HAP-1 (cell line): ENCODE measurements around the gene NKAIN2.
"Not testable (repeated sequence)": the region's sequence is repeated elsewhere in the genome, so short reads cannot be mapped to it uniquely, and the experiment has no call there.

Source experiments
- DNase-seq, 2 experiments: peaks; one replicate each; pipeline ENCODE4 v3.0.0-alpha.2; 2016 to 2020; ENCODE audit warnings: low spot score in 2 of 2
- H3K27me3 ChIP-seq: fragments of 250-450 bp; sonication (Bioruptor Pico); 2 replicates; pipeline ENCODE4 v1.5.1; 2020; ENCODE audit warnings: low read depth, mild to moderate bottlenecking, moderate library complexity
- H3K36me3 ChIP-seq: fragments of 250-450 bp; sonication (Bioruptor Pico); replicated peaks from 2 replicates; pipeline ENCODE4 v1.5.1; 2020; ENCODE audit warnings: mild to moderate bottlenecking
- H3K4me1 ChIP-seq: fragments of 250-450 bp; sonication (Bioruptor Pico); 2 replicates; pipeline ENCODE4 v1.5.1; 2020; ENCODE audit warnings: mild to moderate bottlenecking
- H3K4me3 ChIP-seq: fragments of 250-450 bp; sonication (Bioruptor Pico); 2 replicates; pipeline ENCODE4 v1.5.1; 2020; ENCODE audit warnings: mild to moderate bottlenecking, moderate library complexity
- H3K9me3 ChIP-seq: fragments of 250-450 bp; sonication (Bioruptor Pico); 2 replicates; pipeline ENCODE4 v1.5.1; 2020; ENCODE audit warnings: mild to moderate bottlenecking, moderate library complexity
- in situ Hi-C: fragments of 300-500 bp; cut with MboI; formaldehyde crosslinking; loops from 3 replicates; pipeline ENCODE4 v1.14.3; 2020; ENCODE audit warnings: low sequenced_read_pairs, inconsistent platforms, mixed read lengths

The NKAIN2 gene

GRCh38 chr6:124298730-124299129, 495.1 kb downstream of the NKAIN2 start:
- DNase-seq, result no peak
- Histone ChIP-seq H3K9me3 (no peaks in the 10 kb centered on the region; the same call in 1 of the 2 replicates), H3K27me3 (no peaks in the 10 kb centered on the region), H3K36me3 (no peaks in the 10 kb centered on the region), H3K4me1 (no peaks in the 10 kb centered on the region), H3K4me3 (no peak overlapping the region)
- in situ Hi-C loops, result no loop called here

- H3K4me1 ChIP-seq, H3K4me3 ChIP-seq, H3K36me3 ChIP-seq, H3K27me3 ChIP-seq, in situ Hi-C loops, H3K9me3 ChIP-seq, DNase-seq: not testable (repeated sequence)
These were observed 497.2 kb downstream of the NKAIN2 start for GRCh38 chr6:124300907-124301306.

- DNase-seq, result no peak
- Histone ChIP-seq H3K27me3 (peaks cover 3% of the 10 kb centered on the region; the same call in 1 of the 2 replicates), H3K4me1 (no peaks in the 10 kb centered on the region), H3K36me3 (no peaks in the 10 kb centered on the region), H3K9me3 (no peaks in the 10 kb centered on the region; the same call in 1 of the 2 replicates), H3K4me3 (no peak overlapping the region)
- in situ Hi-C loops, result no loop called here
These were observed 500.3 kb downstream of the NKAIN2 start for GRCh38 chr6:124303971-124304370.

GRCh38 chr6:124310139-124310538, 506.5 kb downstream of the NKAIN2 start:
- Histone ChIP-seq H3K4me3 (no peak overlapping the region), H3K9me3 (no peaks in the 10 kb centered on the region), H3K27me3 (peaks cover 5% of the 10 kb centered on the region; the same call in 1 of the 2 replicates), H3K36me3 (no peaks in the 10 kb centered on the region), H3K4me1 (no peaks in the 10 kb centered on the region)
- no peak for DNase-seq
- in situ Hi-C loops, result no loop called here

- in situ Hi-C loops, result no loop called here
- Histone ChIP-seq H3K27me3 (no peaks in the 10 kb centered on the region; the same call in 1 of the 2 replicates), H3K36me3 (no peaks in the 10 kb centered on the region), H3K4me1 (no peaks in the 10 kb centered on the region), H3K9me3 (no peaks in the 10 kb centered on the region), H3K4me3 (no peak overlapping the region)
- DNase-seq, result no peak
These were observed 515.7 kb downstream of the NKAIN2 start for GRCh38 chr6:124319410-124319809.

GRCh38 chr6:124324237-124324636, 520.6 kb downstream of the NKAIN2 start:
- no peak overlapping the region for H3K4me3 ChIP-seq
- H3K27me3 ChIP-seq, result no peaks in the 10 kb centered on the region
- H3K36me3 ChIP-seq, result no peaks in the 10 kb centered on the region
- no peak for DNase-seq
- in situ Hi-C loops, result no loop called here
- no peaks in the 10 kb centered on the region for H3K9me3 ChIP-seq
- H3K4me1 ChIP-seq, result no peaks in the 10 kb centered on the region

- no peak for DNase-seq
- in situ Hi-C loops, result no loop called here
- H3K9me3 ChIP-seq, result no peaks in the 10 kb centered on the region
- H3K4me1 ChIP-seq, result no peaks in the 10 kb centered on the region
- H3K4me3 ChIP-seq, result no peak overlapping the region
- H3K27me3 ChIP-seq, result no peaks in the 10 kb centered on the region; the same call in 1 of the 2 replicates
- H3K36me3 ChIP-seq, result no peaks in the 10 kb centered on the region
These were observed 526.5 kb downstream of the NKAIN2 start for GRCh38 chr6:124330197-124330596.

- Histone ChIP-seq H3K4me1 (no peaks in the 10 kb centered on the region), H3K36me3 (no peaks in the 10 kb centered on the region), H3K27me3 (no peaks in the 10 kb centered on the region; the same call in 1 of the 2 replicates), H3K9me3 (no peaks in the 10 kb centered on the region), H3K4me3 (no peak overlapping the region)
- in situ Hi-C loops, result no loop called here
- no peak for DNase-seq
These were observed 530.7 kb downstream of the NKAIN2 start for GRCh38 chr6:124334359-124334758.

GRCh38 chr6:124339610-124340334, 536.1 kb downstream of the NKAIN2 start:
- Histone ChIP-seq H3K4me3 (no peak overlapping the region), H3K36me3 (no peaks in the 10 kb centered on the region), H3K9me3 (no peaks in the 10 kb centered on the region), H3K27me3 (no peaks in the 10 kb centered on the region), H3K4me1 (no peaks in the 10 kb centered on the region)
- in situ Hi-C loops, result no loop called here
- DNase-seq, result no peak

GRCh38 chr6:124348339-124348738, 544.7 kb downstream of the NKAIN2 start:
- H3K4me3 ChIP-seq, H3K36me3 ChIP-seq, H3K9me3 ChIP-seq, in situ Hi-C loops, H3K4me1 ChIP-seq, DNase-seq, H3K27me3 ChIP-seq: not testable (repeated sequence)

- no peaks in the 10 kb centered on the region for H3K27me3 ChIP-seq
- H3K9me3 ChIP-seq, result no peaks in the 10 kb centered on the region
- no peak overlapping the region for H3K4me3 ChIP-seq
- in situ Hi-C loops, result no loop called here
- DNase-seq, result no peak
- no peaks in the 10 kb centered on the region for H3K36me3 ChIP-seq
- H3K4me1 ChIP-seq, result no peaks in the 10 kb centered on the region
These were observed 551.5 kb downstream of the NKAIN2 start for GRCh38 chr6:124355146-124355545.

- in situ Hi-C loops, result no loop called here
- Histone ChIP-seq H3K27me3 (no peaks in the 10 kb centered on the region), H3K4me1 (no peaks in the 10 kb centered on the region), H3K9me3 (no peaks in the 10 kb centered on the region), H3K36me3 (no peaks in the 10 kb centered on the region), H3K4me3 (no peak overlapping the region)
- DNase-seq, result no peak
These were observed 552.7 kb downstream of the NKAIN2 start for GRCh38 chr6:124356276-124356810.

GRCh38 chr6:124356811-124357210, 553.1 kb downstream of the NKAIN2 start:
- no peaks in the 10 kb centered on the region for H3K9me3 ChIP-seq
- H3K4me3 ChIP-seq, result no peak overlapping the region
- no peak for DNase-seq
- in situ Hi-C loops, result no loop called here
- no peaks in the 10 kb centered on the region for H3K4me1 ChIP-seq
- no peaks in the 10 kb centered on the region for H3K36me3 ChIP-seq
- no peaks in the 10 kb centered on the region for H3K27me3 ChIP-seq

- Histone ChIP-seq H3K27me3 (no peaks in the 10 kb centered on the region), H3K4me1 (no peaks in the 10 kb centered on the region; the same call in none of the 2 replicates), H3K36me3 (no peaks in the 10 kb centered on the region), H3K4me3 (no peak overlapping the region), H3K9me3 (no peaks in the 10 kb centered on the region)
- in situ Hi-C loops, result no loop called here
- no peak for DNase-seq
These were observed 564.5 kb downstream of the NKAIN2 start for GRCh38 chr6:124368131-124368530.
